Osteocyte (in vitro differentiated cells): ENCODE results near the gene AOPEP. TPM values are rescaled to one million over a fixed set of nuclear protein-coding genes. Genes with fewer than 3 reads are reported as not detected.
A peak's percentile ranks its signal among the peaks of the same experiment; 100 is the strongest.

Source experiments
- DNase-seq: peaks from one replicate; pipeline ENCODE4 v3.0.0; 2021; ENCODE audit warnings: mixed read lengths; ENCODE audit not compliant: unreplicated experiment; ENCODE audit errors: extremely low spot score
- H3K27ac Mint-ChIP-seq: one replicate; pipeline ENCODE4 v1.8.0; 2021; ENCODE audit warnings: mild to moderate bottlenecking, mixed read lengths; ENCODE audit not compliant: unreplicated experiment
- H3K27me3 Mint-ChIP-seq: one replicate; pipeline ENCODE4 v1.8.0; 2021; ENCODE audit warnings: mixed read lengths; ENCODE audit not compliant: unreplicated experiment
- H3K36me3 Mint-ChIP-seq: one replicate; pipeline ENCODE4 v1.8.0; 2021; ENCODE audit warnings: mixed read lengths; ENCODE audit not compliant: unreplicated experiment
- H3K4me1 Mint-ChIP-seq: one replicate; pipeline ENCODE4 v1.8.0; 2021; ENCODE audit warnings: mixed read lengths; ENCODE audit not compliant: unreplicated experiment
- H3K4me3 Mint-ChIP-seq: one replicate; pipeline ENCODE4 v1.8.0; 2021; ENCODE audit warnings: mild to moderate bottlenecking, moderate library complexity, mixed read lengths; ENCODE audit not compliant: unreplicated experiment
- H3K9me3 Mint-ChIP-seq: one replicate; pipeline ENCODE4 v1.8.0; 2021; ENCODE audit warnings: mixed read lengths; ENCODE audit not compliant: unreplicated experiment
- total RNA-seq: library from RNA; stranded (reverse); gene quantifications from 2 replicates; pipeline ENCODE4 v1.2.1, GENCODE V29; 2021
- TF ChIP-seq, protein P1 (sequence below): fragments of 200-600 bp; sonication (generic); IDR thresholded peaks from 2 replicates; pipeline ENCODE4 v1.5.0; 2021; ENCODE audit warnings: antibody characterized with exemption, mild to moderate bottlenecking, moderate library complexity

Gene AOPEP
- total RNA-seq, 1 donor from 2014 or later: 108 TPM

DNA sequence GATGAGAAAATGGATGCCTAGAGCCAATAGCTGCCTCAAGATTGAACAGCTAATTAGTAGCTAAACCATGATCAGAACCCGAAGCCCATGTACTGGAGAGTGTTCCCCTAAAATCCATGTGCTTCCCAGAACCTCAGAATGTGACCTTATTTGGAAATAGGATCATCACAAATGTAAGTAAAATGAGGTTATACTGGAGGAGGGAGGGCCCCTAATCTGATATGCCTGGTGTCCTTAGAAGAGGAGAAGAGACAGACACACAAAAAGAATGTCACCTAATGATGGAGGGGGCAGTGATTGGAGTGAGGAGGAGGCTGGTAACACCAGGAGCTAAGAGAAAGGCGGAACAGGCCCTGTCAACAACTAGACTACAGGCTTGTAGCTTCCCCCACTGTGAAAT lies 45.9 kb upstream of the AOPEP start:
- no peak for DNase-seq
- peaks cover 14% of the 10 kb centered on the region for H3K4me1 Mint-ChIP-seq
- H3K36me3 Mint-ChIP-seq: no peaks in the 10 kb centered on the region
- TF ChIP-seq, protein P1, sequence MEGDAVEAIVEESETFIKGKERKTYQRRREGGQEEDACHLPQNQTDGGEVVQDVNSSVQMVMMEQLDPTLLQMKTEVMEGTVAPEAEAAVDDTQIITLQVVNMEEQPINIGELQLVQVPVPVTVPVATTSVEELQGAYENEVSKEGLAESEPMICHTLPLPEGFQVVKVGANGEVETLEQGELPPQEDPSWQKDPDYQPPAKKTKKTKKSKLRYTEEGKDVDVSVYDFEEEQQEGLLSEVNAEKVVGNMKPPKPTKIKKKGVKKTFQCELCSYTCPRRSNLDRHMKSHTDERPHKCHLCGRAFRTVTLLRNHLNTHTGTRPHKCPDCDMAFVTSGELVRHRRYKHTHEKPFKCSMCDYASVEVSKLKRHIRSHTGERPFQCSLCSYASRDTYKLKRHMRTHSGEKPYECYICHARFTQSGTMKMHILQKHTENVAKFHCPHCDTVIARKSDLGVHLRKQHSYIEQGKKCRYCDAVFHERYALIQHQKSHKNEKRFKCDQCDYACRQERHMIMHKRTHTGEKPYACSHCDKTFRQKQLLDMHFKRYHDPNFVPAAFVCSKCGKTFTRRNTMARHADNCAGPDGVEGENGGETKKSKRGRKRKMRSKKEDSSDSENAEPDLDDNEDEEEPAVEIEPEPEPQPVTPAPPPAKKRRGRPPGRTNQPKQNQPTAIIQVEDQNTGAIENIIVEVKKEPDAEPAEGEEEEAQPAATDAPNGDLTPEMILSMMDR: no peak
- no peak overlapping the region for H3K4me3 Mint-ChIP-seq
- peaks cover 3% of the 10 kb centered on the region for H3K27me3 Mint-ChIP-seq
- H3K27ac Mint-ChIP-seq: no peak overlapping the region
- no peaks in the 10 kb centered on the region for H3K9me3 Mint-ChIP-seq

DNA sequence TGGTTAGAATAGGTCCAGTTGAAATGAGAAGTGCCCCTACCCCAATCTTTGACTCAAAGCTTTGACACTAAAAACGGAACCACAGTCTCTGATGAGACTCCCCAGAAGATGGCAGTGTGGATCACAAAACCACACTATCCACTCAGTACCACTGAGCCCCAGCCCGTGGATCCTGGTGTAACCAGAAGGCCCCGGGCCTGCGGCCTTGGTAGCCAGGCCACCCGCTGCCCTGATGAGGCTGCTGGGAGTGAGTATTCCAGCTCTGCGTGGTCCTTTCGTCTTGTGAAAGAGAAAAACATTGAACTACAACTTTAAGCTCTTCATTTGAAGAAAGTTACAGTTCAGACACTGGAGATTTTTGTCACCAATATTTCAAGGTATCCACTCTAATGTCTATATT lies 45.0 kb upstream of the AOPEP start:
- peak; percentile 91 for DNase-seq
- Mint-ChIP-seq H3K4me3 (no peak overlapping the region), H3K9me3 (no peaks in the 10 kb centered on the region), H3K27me3 (peaks cover 3% of the 10 kb centered on the region), H3K4me1 (peaks cover 7% of the 10 kb centered on the region), H3K27ac (peak overlapping the region; percentile 33), H3K36me3 (no peaks in the 10 kb centered on the region)
- TF ChIP-seq, protein P1: peak; percentile 91

DNA sequence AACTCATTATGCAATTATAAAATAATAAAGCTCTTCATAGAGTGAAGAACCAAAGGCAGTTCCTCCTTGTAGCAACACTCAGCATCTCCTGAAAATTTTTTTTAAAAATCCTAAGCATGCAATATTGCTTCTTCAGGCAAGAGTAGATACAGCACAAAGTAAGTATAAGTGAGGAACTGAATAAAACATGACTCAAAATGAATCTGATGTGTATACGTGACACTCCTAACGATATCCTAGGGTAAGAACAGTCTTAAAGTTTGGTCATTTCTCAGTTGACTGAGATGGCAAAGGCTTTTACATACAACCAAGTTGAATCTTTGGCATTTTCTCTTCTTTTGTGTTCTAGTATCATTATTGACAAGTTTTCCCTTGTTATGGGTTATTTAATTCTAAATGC lies 41.1 kb upstream of the AOPEP start:
- H3K9me3 Mint-ChIP-seq: no peaks in the 10 kb centered on the region
- no peaks in the 10 kb centered on the region for H3K36me3 Mint-ChIP-seq
- H3K27me3 Mint-ChIP-seq: peaks cover 9% of the 10 kb centered on the region
- no peak for DNase-seq
- no peak overlapping the region for H3K27ac Mint-ChIP-seq
- TF ChIP-seq, protein P1: no peak
- peaks cover 6% of the 10 kb centered on the region for H3K4me1 Mint-ChIP-seq
- H3K4me3 Mint-ChIP-seq: no peak overlapping the region

DNA sequence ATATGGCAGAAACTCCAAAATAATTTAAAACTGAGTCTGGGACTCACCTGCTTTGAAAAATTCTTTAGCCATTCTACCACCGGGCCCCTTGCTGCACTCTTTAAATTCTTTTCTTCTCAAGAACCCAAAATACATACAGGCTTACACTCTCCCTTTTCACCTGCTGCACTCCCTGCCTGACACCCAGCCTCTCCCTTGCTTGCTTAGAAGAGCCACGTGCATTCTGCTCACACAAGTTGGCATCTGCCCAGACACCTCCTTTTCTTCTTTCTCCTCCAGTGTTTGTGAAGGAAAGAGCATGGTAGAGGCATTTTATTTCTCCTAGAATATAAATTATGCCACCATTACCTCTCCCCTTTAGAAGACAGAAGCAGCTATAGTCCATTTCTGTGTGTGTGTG lies 39.0 kb upstream of the AOPEP start:
- Mint-ChIP-seq H3K4me1 (no peaks in the 10 kb centered on the region), H3K9me3 (no peaks in the 10 kb centered on the region), H3K27me3 (peaks cover 13% of the 10 kb centered on the region), H3K27ac (no peak overlapping the region), H3K36me3 (no peaks in the 10 kb centered on the region), H3K4me3 (no peak overlapping the region)
- TF ChIP-seq, protein P1: no peak
- DNase-seq: no peak

DNA sequence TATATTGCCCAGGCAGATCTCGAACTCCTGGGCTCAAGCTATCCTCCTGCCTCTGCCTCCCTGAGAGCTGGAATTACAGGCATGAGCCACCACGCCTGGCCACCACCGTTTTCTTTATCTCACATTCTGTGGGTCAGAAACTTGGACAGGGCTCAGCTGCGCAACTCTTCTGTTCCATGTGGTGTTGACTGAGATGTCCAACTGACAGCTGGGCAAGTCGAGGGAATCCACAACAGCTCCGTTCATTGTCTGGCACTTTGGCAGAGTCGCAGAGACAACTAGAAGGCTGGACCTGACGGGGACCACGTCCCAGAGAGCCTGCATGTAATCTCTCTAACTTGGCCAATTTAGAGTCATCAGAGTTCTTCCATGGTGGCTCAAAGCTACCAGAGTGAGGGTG lies 36.2 kb upstream of the AOPEP start:
- DNase-seq: no peak
- Mint-ChIP-seq H3K27ac (no peak overlapping the region), H3K9me3 (no peaks in the 10 kb centered on the region), H3K4me1 (no peaks in the 10 kb centered on the region), H3K27me3 (peaks cover 13% of the 10 kb centered on the region), H3K36me3 (no peaks in the 10 kb centered on the region), H3K4me3 (no peak overlapping the region)
- TF ChIP-seq, protein P1: no peak
